ENCODE results near the gene TNKS1BP1.
A peak's percentile ranks its signal among the peaks of the same experiment; 100 is the strongest.

The TNKS1BP1 gene

GRCh38 chr11:57313071-57313787, 11.5 kb downstream of the TNKS1BP1 start:
- DNase-seq (ENCODE audit: low spot score): no peak
- TF ChIP-seq CTCF (IDR thresholded peaks at IDR 0.05; ENCODE audit: extremely low read depth, missing control alignments): no peak

GRCh38 chr11:57312511-57313021, 12.2 kb downstream of the TNKS1BP1 start:
- DNase-seq (ENCODE audit: low spot score): no peak
- no peak for TF ChIP-seq CTCF (IDR thresholded peaks at IDR 0.05; ENCODE audit: extremely low read depth, missing control alignments)

- peak; percentile 93 for DNase-seq (ENCODE audit: low spot score)
- no peak for TF ChIP-seq CTCF (IDR thresholded peaks at IDR 0.05; ENCODE audit: extremely low read depth, missing control alignments)
These were observed 13.4 kb downstream of the TNKS1BP1 start for GRCh38 chr11:57311109-57311936.

GRCh38 chr11:57310630-57311086, 14.1 kb downstream of the TNKS1BP1 start:
- TF ChIP-seq CTCF (IDR thresholded peaks at IDR 0.05; ENCODE audit: extremely low read depth, missing control alignments): no peak
- DNase-seq (ENCODE audit: low spot score): no peak

GRCh38 chr11:57310091-57310490, 14.7 kb downstream of the TNKS1BP1 start:
- no peak for TF ChIP-seq CTCF (IDR thresholded peaks at IDR 0.05; ENCODE audit: extremely low read depth, missing control alignments)
- DNase-seq (ENCODE audit: low spot score): no peak

GRCh38 chr11:57309106-57310059, 15.4 kb downstream of the TNKS1BP1 start:
- DNase-seq (ENCODE audit: low spot score): no peak
- no peak for TF ChIP-seq CTCF (IDR thresholded peaks at IDR 0.05; ENCODE audit: extremely low read depth, missing control alignments)

All from GM20000 (cell line).